ENCODE data around the gene SIRPB2.

DNA sequence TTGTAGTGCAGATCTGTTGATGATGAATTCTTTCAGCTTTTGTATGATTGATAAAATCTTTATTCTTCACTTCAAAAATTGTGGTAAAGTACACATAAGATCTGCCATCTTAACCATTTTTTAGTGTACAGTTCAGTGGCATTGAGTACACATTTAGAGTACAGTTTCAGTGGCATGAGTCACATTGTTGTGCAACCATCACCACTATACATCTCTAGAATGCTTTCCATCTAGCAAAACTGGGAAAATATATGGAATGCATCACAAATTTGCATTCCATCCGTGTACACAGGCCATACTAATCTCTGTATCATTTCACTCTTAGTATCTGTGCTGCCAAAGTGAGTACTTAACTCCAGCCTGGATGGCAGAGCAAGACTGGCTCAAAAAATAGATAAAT lies 37.6 kb upstream of the SIRPB2 start:
- TF ChIP-seq, protein P1, sequence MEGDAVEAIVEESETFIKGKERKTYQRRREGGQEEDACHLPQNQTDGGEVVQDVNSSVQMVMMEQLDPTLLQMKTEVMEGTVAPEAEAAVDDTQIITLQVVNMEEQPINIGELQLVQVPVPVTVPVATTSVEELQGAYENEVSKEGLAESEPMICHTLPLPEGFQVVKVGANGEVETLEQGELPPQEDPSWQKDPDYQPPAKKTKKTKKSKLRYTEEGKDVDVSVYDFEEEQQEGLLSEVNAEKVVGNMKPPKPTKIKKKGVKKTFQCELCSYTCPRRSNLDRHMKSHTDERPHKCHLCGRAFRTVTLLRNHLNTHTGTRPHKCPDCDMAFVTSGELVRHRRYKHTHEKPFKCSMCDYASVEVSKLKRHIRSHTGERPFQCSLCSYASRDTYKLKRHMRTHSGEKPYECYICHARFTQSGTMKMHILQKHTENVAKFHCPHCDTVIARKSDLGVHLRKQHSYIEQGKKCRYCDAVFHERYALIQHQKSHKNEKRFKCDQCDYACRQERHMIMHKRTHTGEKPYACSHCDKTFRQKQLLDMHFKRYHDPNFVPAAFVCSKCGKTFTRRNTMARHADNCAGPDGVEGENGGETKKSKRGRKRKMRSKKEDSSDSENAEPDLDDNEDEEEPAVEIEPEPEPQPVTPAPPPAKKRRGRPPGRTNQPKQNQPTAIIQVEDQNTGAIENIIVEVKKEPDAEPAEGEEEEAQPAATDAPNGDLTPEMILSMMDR (IDR thresholded peaks at IDR 0.05; ENCODE audit: low read depth, low read length, poor library complexity, severe bottlenecking), result no peak
- no peak for TF ChIP-seq EZH2phosphoT487 (IDR thresholded peaks at IDR 0.05; ENCODE audit: borderline replicate concordance, low read length)

Data from DOHH2 (cell line).